ENCODE measurements around the gene CARD19. TPM values are rescaled to one million over a fixed set of nuclear protein-coding genes. Genes with fewer than 3 reads are reported as not detected.

CARD19 gene
- total RNA-seq, 4 donors from 2014 or later, result 54.0 to 83.6 (median 78.1) TPM

DNA sequence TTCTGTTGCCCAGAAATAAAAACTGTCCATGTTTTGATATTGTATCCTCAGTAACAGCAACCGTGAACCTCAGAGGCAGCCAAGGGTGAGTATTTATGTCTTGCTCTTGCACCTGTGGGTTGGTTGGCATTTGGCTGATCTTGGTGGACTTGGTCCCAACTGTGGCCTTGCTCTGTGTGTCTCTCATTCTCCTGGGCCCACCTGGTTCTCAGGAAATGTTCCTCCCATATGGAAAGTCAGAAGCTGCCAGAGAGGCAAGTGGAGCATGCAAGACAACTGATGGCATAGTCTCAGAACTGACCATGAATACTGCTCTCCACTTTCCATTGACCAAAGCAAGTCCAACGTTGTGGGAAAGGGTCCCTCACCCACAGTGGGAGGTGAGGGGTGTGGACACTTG is 51.6 kb downstream of the CARD19 start:
- DNase-seq (ENCODE audit: extremely low spot score), result no peak
- TF ChIP-seq EP300 (IDR thresholded peaks at IDR 0.05) (no peak), POLR2A (IDR thresholded peaks at IDR 0.05; ENCODE audit: low read depth) (no peak), POLR2AphosphoS5 (IDR thresholded peaks at IDR 0.05) (no peak)
- TF ChIP-seq, protein P1, sequence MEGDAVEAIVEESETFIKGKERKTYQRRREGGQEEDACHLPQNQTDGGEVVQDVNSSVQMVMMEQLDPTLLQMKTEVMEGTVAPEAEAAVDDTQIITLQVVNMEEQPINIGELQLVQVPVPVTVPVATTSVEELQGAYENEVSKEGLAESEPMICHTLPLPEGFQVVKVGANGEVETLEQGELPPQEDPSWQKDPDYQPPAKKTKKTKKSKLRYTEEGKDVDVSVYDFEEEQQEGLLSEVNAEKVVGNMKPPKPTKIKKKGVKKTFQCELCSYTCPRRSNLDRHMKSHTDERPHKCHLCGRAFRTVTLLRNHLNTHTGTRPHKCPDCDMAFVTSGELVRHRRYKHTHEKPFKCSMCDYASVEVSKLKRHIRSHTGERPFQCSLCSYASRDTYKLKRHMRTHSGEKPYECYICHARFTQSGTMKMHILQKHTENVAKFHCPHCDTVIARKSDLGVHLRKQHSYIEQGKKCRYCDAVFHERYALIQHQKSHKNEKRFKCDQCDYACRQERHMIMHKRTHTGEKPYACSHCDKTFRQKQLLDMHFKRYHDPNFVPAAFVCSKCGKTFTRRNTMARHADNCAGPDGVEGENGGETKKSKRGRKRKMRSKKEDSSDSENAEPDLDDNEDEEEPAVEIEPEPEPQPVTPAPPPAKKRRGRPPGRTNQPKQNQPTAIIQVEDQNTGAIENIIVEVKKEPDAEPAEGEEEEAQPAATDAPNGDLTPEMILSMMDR (IDR thresholded peaks at IDR 0.05), result no peak
- WGBS, result 78% methylated on average over 2 of the region's 2 CpGs
- Histone ChIP-seq H3K36me3 (no peaks in the 10 kb centered on the region), H3K4me1 (peaks cover 10 to 13% (median 11%) of the 10 kb centered on the region in 4 donors), H3K27me3 (no peaks in the 10 kb centered on the region), H3K4me3 (no peak overlapping the region), H3K9me3 (no peaks in the 10 kb centered on the region), H3K27ac (replicated peaks in 1 of 4) (no peak overlapping the region)
- intact Hi-C loops (cut with DNase I), result no loop called here

DNA sequence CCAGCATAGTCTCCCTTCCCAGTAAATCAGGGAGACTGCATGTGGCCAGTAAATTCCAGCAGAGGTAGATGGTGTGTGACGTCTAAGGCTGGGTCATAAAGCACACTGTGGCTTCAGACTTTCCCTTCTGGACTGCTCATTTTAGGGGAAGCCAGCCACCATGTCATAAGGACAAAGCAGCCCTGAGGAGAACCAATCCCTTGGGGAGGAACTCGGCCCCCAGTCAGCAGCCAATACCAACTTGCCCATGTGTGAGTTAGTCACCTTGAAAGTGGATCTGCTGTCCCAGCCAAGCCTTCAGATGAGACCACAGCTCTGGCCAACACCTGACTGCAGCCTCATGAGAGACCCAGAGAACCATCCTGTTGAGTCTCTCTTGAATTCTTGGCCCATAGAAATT is 52.7 kb downstream of the CARD19 start:
- Histone ChIP-seq H3K27me3 (no peaks in the 10 kb centered on the region), H3K4me3 (no peak overlapping the region), H3K9me3 (no peaks in the 10 kb centered on the region), H3K4me1 (peaks cover 10 to 12% (median 10%) of the 10 kb centered on the region in 4 donors), H3K27ac (replicated peaks in 1 of 4) (no peak overlapping the region), H3K36me3 (no peaks in the 10 kb centered on the region)
- 72% methylated on average over 2 of the region's 2 CpGs for WGBS
- no peak for DNase-seq (ENCODE audit: extremely low spot score)
- TF ChIP-seq, protein P1 (IDR thresholded peaks at IDR 0.05), result no peak
- TF ChIP-seq EP300 (IDR thresholded peaks at IDR 0.05), result no peak
- TF ChIP-seq POLR2AphosphoS5 (IDR thresholded peaks at IDR 0.05), result no peak
- no peak for TF ChIP-seq POLR2A (IDR thresholded peaks at IDR 0.05; ENCODE audit: low read depth)
- intact Hi-C loops (cut with DNase I), result no loop called here

DNA sequence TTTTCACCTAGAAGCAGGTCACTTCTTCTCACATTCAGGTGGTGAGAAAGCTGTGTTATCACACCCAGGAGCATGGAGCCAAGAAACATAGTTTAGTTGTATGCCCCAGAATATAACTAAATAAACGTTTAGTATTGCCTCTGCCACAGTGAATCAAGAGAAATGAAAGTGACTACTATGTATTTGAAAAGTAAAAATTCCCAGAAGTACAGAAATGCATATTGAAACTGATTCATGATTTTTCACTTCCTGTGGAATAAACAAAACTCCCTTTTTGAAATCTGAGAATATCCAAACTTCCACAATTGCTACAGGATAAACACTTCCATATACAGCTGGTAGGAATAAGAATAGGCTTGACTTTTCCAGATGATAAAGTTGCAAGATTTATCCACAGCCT is 53.3 kb downstream of the CARD19 start:
- H3K36me3 ChIP-seq, result no peaks in the 10 kb centered on the region
- no peaks in the 10 kb centered on the region for H3K9me3 ChIP-seq
- no peak for TF ChIP-seq POLR2A (IDR thresholded peaks at IDR 0.05; ENCODE audit: low read depth)
- TF ChIP-seq, protein P1 (IDR thresholded peaks at IDR 0.05), result no peak
- no peak for TF ChIP-seq POLR2AphosphoS5 (IDR thresholded peaks at IDR 0.05)
- TF ChIP-seq EP300 (IDR thresholded peaks at IDR 0.05), result no peak
- H3K4me3 ChIP-seq, result no peak overlapping the region
- no peak overlapping the region for H3K27ac ChIP-seq (replicated peaks in 1 of 4)
- no peak for DNase-seq (ENCODE audit: extremely low spot score)
- H3K27me3 ChIP-seq, result no peaks in the 10 kb centered on the region
- intact Hi-C loops (cut with DNase I), result no loop called here
- peaks cover 3 to 5% (median 4%) of the 10 kb centered on the region in 4 donors for H3K4me1 ChIP-seq
- WGBS, result 56% methylated on average over 1 of the region's 1 CpG

DNA sequence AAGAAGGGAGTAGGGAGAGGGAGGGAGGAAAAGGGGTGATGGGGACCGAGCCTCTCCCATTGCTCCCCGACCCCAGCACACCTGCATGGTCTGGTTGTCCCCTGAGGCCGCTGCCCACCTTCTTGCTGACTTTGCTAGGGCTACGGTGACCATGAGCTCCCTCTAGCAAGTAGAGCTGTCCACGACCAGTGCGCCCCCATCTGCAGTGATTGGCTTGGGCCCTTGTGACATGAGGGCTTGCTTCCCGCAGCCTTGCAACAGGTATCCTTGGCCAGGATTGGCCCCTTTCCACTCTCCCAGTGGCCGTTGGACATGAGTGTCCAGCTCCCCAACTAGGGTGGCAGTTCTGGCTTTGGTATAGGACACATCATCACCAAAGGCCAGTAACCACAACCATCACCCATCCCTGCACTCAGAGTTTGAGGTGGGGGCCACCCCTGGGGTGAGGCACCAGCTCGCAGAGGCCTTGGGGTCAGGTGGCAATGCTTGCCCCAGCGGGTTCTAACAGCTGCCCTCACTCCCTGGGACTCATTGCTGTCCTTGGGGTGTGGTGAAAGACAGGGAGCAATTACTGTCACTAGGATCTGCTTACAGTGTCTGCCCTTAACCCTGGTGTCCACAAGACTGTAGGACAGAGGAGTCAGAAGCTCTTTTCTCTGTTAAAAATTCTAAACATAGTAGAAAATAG is 55.2 kb downstream of the CARD19 start:
- no peak overlapping the region for H3K27ac ChIP-seq (replicated peaks in 1 of 4)
- no peak overlapping the region for H3K4me3 ChIP-seq
- no peaks in the 10 kb centered on the region for H3K4me1 ChIP-seq
- no peaks in the 10 kb centered on the region for H3K9me3 ChIP-seq
- DNase-seq (ENCODE audit: extremely low spot score), result no peak
- intact Hi-C loops (cut with DNase I), result no loop called here
- no peaks in the 10 kb centered on the region for H3K27me3 ChIP-seq
- H3K36me3 ChIP-seq, result no peaks in the 10 kb centered on the region
- 80% methylated on average over 4 of the region's 10 CpGs for WGBS
- no peak for TF ChIP-seq POLR2A (IDR thresholded peaks at IDR 0.05; ENCODE audit: low read depth)
- no peak for TF ChIP-seq POLR2AphosphoS5 (IDR thresholded peaks at IDR 0.05)
- TF ChIP-seq EP300 (IDR thresholded peaks at IDR 0.05), result no peak
- TF ChIP-seq, protein P1 (IDR thresholded peaks at IDR 0.05), result no peak

Measured in esophagus muscularis mucosa (tissue), 4 donors.